H9 (cell line): Measurements from ENCODE around the gene ACOX1. TPM values are rescaled to one million over a fixed set of nuclear protein-coding genes. Genes with fewer than 3 reads are reported as not detected.
A peak's percentile ranks its signal among the peaks of the same experiment; 100 is the strongest.

Experiments used
- DNase-seq: peaks from one replicate; pipeline ENCODE4 v3.0.0-alpha.2; 2017
- H2AFZ ChIP-seq: one replicate; pipeline ENCODE4 v1.6.1; 2013; ENCODE audit warnings: mild to moderate bottlenecking, low read length, control low read depth, moderate library complexity
- H2AK5ac ChIP-seq: 2 replicates; pipeline ENCODE4 v1.6.1; 2013; ENCODE audit warnings: low read length, control low read depth, mixed read lengths; ENCODE audit not compliant: insufficient read length
- H2BK120ac ChIP-seq: one replicate; pipeline ENCODE4 v1.6.1; 2013; ENCODE audit warnings: low read depth, mild to moderate bottlenecking, low read length, control low read depth, inconsistent platforms; ENCODE audit not compliant: poor library complexity, severe bottlenecking
- H2BK12ac ChIP-seq: 2 replicates; pipeline ENCODE4 v1.6.1; 2013; ENCODE audit warnings: low read length, control low read depth, mixed read lengths, low read depth; ENCODE audit not compliant: insufficient read length
- H2BK15ac ChIP-seq: 2 replicates; pipeline ENCODE4 v1.6.1; 2013; ENCODE audit warnings: low read depth, low read length, control low read depth
- H2BK20ac ChIP-seq: one replicate; pipeline ENCODE4 v1.6.1; 2013; ENCODE audit warnings: low read depth, mild to moderate bottlenecking, low read length, control low read depth, inconsistent platforms; ENCODE audit not compliant: poor library complexity, severe bottlenecking
- H2BK5ac ChIP-seq: 2 replicates; pipeline ENCODE4 v1.6.1; 2013; ENCODE audit warnings: low read length, control low read depth, mixed read lengths; ENCODE audit not compliant: insufficient read length
- H3K14ac ChIP-seq: 2 replicates; pipeline ENCODE4 v1.6.1; 2013; ENCODE audit warnings: low read length, control low read depth; ENCODE audit not compliant: insufficient read depth
- H3K18ac ChIP-seq: 2 replicates; pipeline ENCODE4 v1.6.1; 2013; ENCODE audit warnings: low read depth, mild to moderate bottlenecking, mixed read lengths, low read length, control low read depth; ENCODE audit not compliant: insufficient read length
- H3K23ac ChIP-seq: 2 replicates; pipeline ENCODE4 v1.6.1; 2013; ENCODE audit warnings: low read length, control low read depth, mixed read lengths, low read depth; ENCODE audit not compliant: insufficient read length
- H3K23me2 ChIP-seq: 2 replicates; pipeline ENCODE4 v1.6.1; 2013; ENCODE audit warnings: low read depth, mild to moderate bottlenecking, mixed read lengths, low read length, control low read depth; ENCODE audit not compliant: insufficient read length, poor library complexity, severe bottlenecking
- H3K27ac ChIP-seq: 2 replicates; pipeline ENCODE4 v1.5.1; 2013; ENCODE audit warnings: low read length, control low read depth, mixed read lengths, low read depth; ENCODE audit not compliant: insufficient read length
- H3K27me3 ChIP-seq: 2 replicates; pipeline ENCODE4 v1.6.1; 2013; ENCODE audit warnings: low read length, control low read depth, inconsistent platforms; ENCODE audit not compliant: insufficient read depth
- H3K4ac ChIP-seq: 2 replicates; pipeline ENCODE4 v1.6.1; 2013; ENCODE audit warnings: low read depth, mild to moderate bottlenecking, control low read depth, inconsistent platforms, low read length, moderate library complexity
- H3K4me1 ChIP-seq: 2 replicates; pipeline ENCODE4 v1.6.1; 2013; ENCODE audit warnings: low read length, control low read depth, inconsistent platforms; ENCODE audit not compliant: insufficient read depth
- H3K4me2 ChIP-seq: 2 replicates; pipeline ENCODE4 v1.6.1; 2013; ENCODE audit warnings: low read length, control low read depth, mixed read lengths; ENCODE audit not compliant: insufficient read length, insufficient read depth
- H3K56ac ChIP-seq: 2 replicates; pipeline ENCODE4 v1.6.1; 2013; ENCODE audit warnings: low read depth, mild to moderate bottlenecking, mixed read lengths, low read length, control low read depth; ENCODE audit not compliant: insufficient read length
- H3K79me1 ChIP-seq: 2 replicates; pipeline ENCODE4 v1.6.1; 2013; ENCODE audit warnings: low read depth, mild to moderate bottlenecking, moderate library complexity, low read length, control low read depth, inconsistent platforms; ENCODE audit not compliant: insufficient read depth, poor library complexity, severe bottlenecking
- H3K79me2 ChIP-seq: 2 replicates; pipeline ENCODE4 v1.6.1; 2013; ENCODE audit warnings: low read length, control low read depth, inconsistent platforms; ENCODE audit not compliant: insufficient read depth
- H3K9ac ChIP-seq: 2 replicates; pipeline ENCODE4 v1.6.1; 2013; ENCODE audit warnings: low read length, control low read depth, mixed read lengths; ENCODE audit not compliant: insufficient read length; ENCODE audit errors: extremely low read depth
- H3K9me3 ChIP-seq: one replicate; pipeline ENCODE4 v1.6.1; 2013; ENCODE audit warnings: low read depth, low read length, inconsistent platforms; ENCODE audit not compliant: control insufficient read depth
- H3T11ph ChIP-seq: one replicate; pipeline ENCODE4 v1.6.1; 2013; ENCODE audit warnings: mild to moderate bottlenecking, low read length, control low read depth, inconsistent platforms
- H4K20me1 ChIP-seq: one replicate; pipeline ENCODE4 v1.6.1; 2013; ENCODE audit not compliant: control insufficient read depth, insufficient read length, insufficient read depth
- H4K5ac ChIP-seq: 2 replicates; pipeline ENCODE4 v1.6.1; 2013; ENCODE audit warnings: low read depth, mild to moderate bottlenecking, mixed read lengths, low read length, control low read depth; ENCODE audit not compliant: insufficient read length
- H4K8ac ChIP-seq: replicated peaks from 2 replicates; pipeline ENCODE4 v1.6.1; 2013; ENCODE audit warnings: low read length, control low read depth, mixed read lengths, low read depth; ENCODE audit not compliant: insufficient read length
- H4K91ac ChIP-seq: 2 replicates; pipeline ENCODE4 v1.6.1; 2013; ENCODE audit warnings: low read depth, mild to moderate bottlenecking, moderate library complexity, mixed read lengths, low read length, control low read depth; ENCODE audit not compliant: insufficient read length
- H3K27ac Mint-ChIP-seq, 3 experiments: 2 replicates in 2 of 3; 3 replicates in 1 of 3; pipeline ENCODE4 v1.8.0; 2020 to 2021; ENCODE audit warnings: mixed read lengths in 3 of 3, mild to moderate bottlenecking in 1 of 3, moderate library complexity in 1 of 3
- H3K27me3 Mint-ChIP-seq: 2 replicates; pipeline ENCODE4 v1.8.0; 2021; ENCODE audit warnings: low read depth, mild to moderate bottlenecking, moderate library complexity, mixed read lengths
- H3K36me3 Mint-ChIP-seq, 3 experiments: 2 replicates in 2 of 3; 3 replicates in 1 of 3; pipeline ENCODE4 v1.8.0; 2020 to 2021; ENCODE audit warnings: low read depth in 3 of 3, mixed read lengths in 3 of 3; ENCODE audit not compliant: insufficient read depth in 1 of 3
- H3K4me1 Mint-ChIP-seq, 2 experiments: 2 replicates each; pipeline ENCODE4 v1.8.0; 2020; ENCODE audit warnings: mixed read lengths in 2 of 2
- H3K4me3 Mint-ChIP-seq, 2 experiments: 2 replicates in 1 of 2; 3 replicates in 1 of 2; pipeline ENCODE4 v1.8.0; 2020 to 2021; ENCODE audit warnings: mild to moderate bottlenecking in 2 of 2, mixed read lengths in 2 of 2, moderate library complexity in 1 of 2
- H3K9me3 Mint-ChIP-seq, 2 experiments: 2 replicates in 1 of 2; 3 replicates in 1 of 2; pipeline ENCODE4 v1.8.0; 2020; ENCODE audit warnings: mild to moderate bottlenecking in 2 of 2, mixed read lengths in 2 of 2, moderate library complexity in 1 of 2
- WGBS: extraction: QIAGEN DNeasy Blood & Tissue Kit; methylation state at CpG from one replicate; pipeline ENCODE4 v1.1.7; 2013; ENCODE audit warnings: missing lambda C conversion rate, low lambda C conversion rate, mixed read lengths; ENCODE audit not compliant: insufficient read length; ENCODE audit errors: extremely low coverage; 5-methylcytosine and 5-hydroxymethylcytosine counted together
- total RNA-seq: library from RNA; stranded (reverse); gene quantifications from 2 replicates; pipeline ENCODE4 v1.2.1, GENCODE V29; 2021
- TF ChIP-seq, protein P1 (sequence below): fragments of 200-600 bp; sonication (generic); conservative IDR thresholded peaks from 3 replicates; pipeline ENCODE4 v1.8.0; 2021; ENCODE audit warnings: antibody characterized with exemption, mild to moderate bottlenecking

The ACOX1 gene
- total RNA-seq, 1 experiment from 2014 or later: 27.4 TPM

- no peak overlapping the region for H2BK120ac ChIP-seq
- H2BK5ac ChIP-seq: no peak overlapping the region
- H3K4me1 Mint-ChIP-seq: peaks cover 30 to 33% of the 10 kb centered on the region in 2 experiments
- no peak overlapping the region for H2BK15ac ChIP-seq
- H3K4me1 ChIP-seq: no peaks in the 10 kb centered on the region
- no peak overlapping the region for H3K23ac ChIP-seq
- H2BK12ac ChIP-seq: no peak overlapping the region
- H2AK5ac ChIP-seq: no peak overlapping the region
- no peaks in the 10 kb centered on the region for H3K27me3 Mint-ChIP-seq
- H3T11ph ChIP-seq: no peak overlapping the region
- H4K91ac ChIP-seq: no peak overlapping the region
- WGBS: 100% methylated on average over 1 of the region's 9 CpGs
- H3K27ac Mint-ChIP-seq: 0 out of 7 replicates have a peak overlapping the region, but pooled peaks of 1 of the 3 experiments have one; percentile 15
- no peaks in the 10 kb centered on the region for H3K9me3 Mint-ChIP-seq
- no peak for DNase-seq
- no peaks in the 10 kb centered on the region for H3K27me3 ChIP-seq
- H4K8ac ChIP-seq: no peak overlapping the region
- no peak overlapping the region for H3K4me2 ChIP-seq
- H3K79me2 ChIP-seq: no peaks in the 10 kb centered on the region
- H4K5ac ChIP-seq: no peak overlapping the region
- no peaks in the 10 kb centered on the region for H3K9me3 ChIP-seq
- peaks cover 10 to 38% (median 34%) of the 10 kb centered on the region in 3 experiments; a peak in 6 of 7 replicates for H3K36me3 Mint-ChIP-seq
- TF ChIP-seq, protein P1, sequence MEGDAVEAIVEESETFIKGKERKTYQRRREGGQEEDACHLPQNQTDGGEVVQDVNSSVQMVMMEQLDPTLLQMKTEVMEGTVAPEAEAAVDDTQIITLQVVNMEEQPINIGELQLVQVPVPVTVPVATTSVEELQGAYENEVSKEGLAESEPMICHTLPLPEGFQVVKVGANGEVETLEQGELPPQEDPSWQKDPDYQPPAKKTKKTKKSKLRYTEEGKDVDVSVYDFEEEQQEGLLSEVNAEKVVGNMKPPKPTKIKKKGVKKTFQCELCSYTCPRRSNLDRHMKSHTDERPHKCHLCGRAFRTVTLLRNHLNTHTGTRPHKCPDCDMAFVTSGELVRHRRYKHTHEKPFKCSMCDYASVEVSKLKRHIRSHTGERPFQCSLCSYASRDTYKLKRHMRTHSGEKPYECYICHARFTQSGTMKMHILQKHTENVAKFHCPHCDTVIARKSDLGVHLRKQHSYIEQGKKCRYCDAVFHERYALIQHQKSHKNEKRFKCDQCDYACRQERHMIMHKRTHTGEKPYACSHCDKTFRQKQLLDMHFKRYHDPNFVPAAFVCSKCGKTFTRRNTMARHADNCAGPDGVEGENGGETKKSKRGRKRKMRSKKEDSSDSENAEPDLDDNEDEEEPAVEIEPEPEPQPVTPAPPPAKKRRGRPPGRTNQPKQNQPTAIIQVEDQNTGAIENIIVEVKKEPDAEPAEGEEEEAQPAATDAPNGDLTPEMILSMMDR: no peak
- no peak overlapping the region for H3K27ac ChIP-seq
- H3K4ac ChIP-seq: no peak overlapping the region
- no peak overlapping the region for H3K9ac ChIP-seq
- H2AFZ ChIP-seq: no peak overlapping the region
- H3K79me1 ChIP-seq: no peaks in the 10 kb centered on the region
- no peak overlapping the region for H3K14ac ChIP-seq
- peak overlapping the region; percentile 5 to 22; a peak in 3 of 5 replicates for H3K4me3 Mint-ChIP-seq
- H4K20me1 ChIP-seq: no peaks in the 10 kb centered on the region
- peaks cover 11% of the 10 kb centered on the region for H3K23me2 ChIP-seq
- no peak overlapping the region for H3K18ac ChIP-seq
- no peak overlapping the region for H2BK20ac ChIP-seq
- no peak overlapping the region for H3K56ac ChIP-seq
Observed at GRCh38 chr17:75976175-75976848, 2.7 kb downstream of the ACOX1 start.
